GM10248 (cell line): Measurements from ENCODE around the gene SMYD3.

ENCODE experiments used
- CTCF ChIA-PET: fragments of 300-600 bp; sonication (Branson Sonifier 250); formaldehyde crosslinking; extraction: SDS; loops from one replicate; lab custom pipeline; 2021; ENCODE audit warnings: antibody characterized with exemption; lab: Yijun Ruan, JAX
- POLR2A ChIA-PET: fragments of 350-650 bp; sonication (Branson Sonifier 250); formaldehyde crosslinking; extraction: SDS; loops from one replicate; lab custom pipeline; 2020; ENCODE audit warnings: antibody characterized with exemption; lab: Yijun Ruan, JAX
- DNase-seq: peaks from one replicate; pipeline ENCODE4 v3.0.0; 2012; ENCODE audit errors: extremely low spot score
- TF ChIP-seq, protein P1 (sequence below): IDR thresholded peaks from 2 replicates; pipeline ENCODE4 v1.5.1; 2012; ENCODE audit warnings: mild to moderate bottlenecking, low read depth; ENCODE audit errors: extremely low read depth, missing control alignments, control extremely low read depth

SMYD3 gene

GRCh38 chr1:246012341-246012740 lies 494.7 kb downstream of the SMYD3 start:
- ChIA-PET CTCF (interaction anchor here (1.1 to 2.2 kb wide), 8 partner anchors 10 to 860 kb away, joined by 3 to 19 read pairs (median 4); no protein-coding TSS in a partner anchor), POLR2A (no interaction called here)
- DNase-seq: peak; percentile 47
- TF ChIP-seq, protein P1, sequence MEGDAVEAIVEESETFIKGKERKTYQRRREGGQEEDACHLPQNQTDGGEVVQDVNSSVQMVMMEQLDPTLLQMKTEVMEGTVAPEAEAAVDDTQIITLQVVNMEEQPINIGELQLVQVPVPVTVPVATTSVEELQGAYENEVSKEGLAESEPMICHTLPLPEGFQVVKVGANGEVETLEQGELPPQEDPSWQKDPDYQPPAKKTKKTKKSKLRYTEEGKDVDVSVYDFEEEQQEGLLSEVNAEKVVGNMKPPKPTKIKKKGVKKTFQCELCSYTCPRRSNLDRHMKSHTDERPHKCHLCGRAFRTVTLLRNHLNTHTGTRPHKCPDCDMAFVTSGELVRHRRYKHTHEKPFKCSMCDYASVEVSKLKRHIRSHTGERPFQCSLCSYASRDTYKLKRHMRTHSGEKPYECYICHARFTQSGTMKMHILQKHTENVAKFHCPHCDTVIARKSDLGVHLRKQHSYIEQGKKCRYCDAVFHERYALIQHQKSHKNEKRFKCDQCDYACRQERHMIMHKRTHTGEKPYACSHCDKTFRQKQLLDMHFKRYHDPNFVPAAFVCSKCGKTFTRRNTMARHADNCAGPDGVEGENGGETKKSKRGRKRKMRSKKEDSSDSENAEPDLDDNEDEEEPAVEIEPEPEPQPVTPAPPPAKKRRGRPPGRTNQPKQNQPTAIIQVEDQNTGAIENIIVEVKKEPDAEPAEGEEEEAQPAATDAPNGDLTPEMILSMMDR: peak; percentile 61

DNA sequence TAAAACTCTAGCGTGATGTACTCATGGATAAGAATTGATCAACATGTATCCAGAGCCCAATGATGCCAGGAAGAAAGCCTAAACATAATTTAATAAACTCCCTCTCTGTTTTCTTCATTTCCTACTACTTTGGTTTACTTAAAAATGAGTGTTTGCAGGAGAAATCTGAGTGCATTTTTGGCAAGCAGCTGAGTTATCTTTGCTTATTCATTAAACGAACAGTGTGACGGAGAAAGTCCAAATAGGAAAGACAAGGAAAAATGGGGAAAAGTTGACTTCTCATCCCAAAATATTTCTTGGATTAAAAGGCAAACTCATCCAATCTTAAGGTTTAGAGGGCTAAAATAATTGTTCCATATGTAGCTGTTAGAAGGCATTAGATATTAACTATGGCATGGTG lies 496.7 kb downstream of the SMYD3 start:
- CTCF ChIA-PET: interaction anchor here (0.8 to 2.2 kb wide), 7 partner anchors 8 to 857 kb away, joined by 3 to 19 read pairs (median 4); no protein-coding TSS in a partner anchor
- POLR2A ChIA-PET: no interaction called here

GRCh38 chr1:246008363-246008831 lies 498.7 kb downstream of the SMYD3 start:
- no peak for DNase-seq
- TF ChIP-seq, protein P1: no peak
- ChIA-PET POLR2A (no interaction called here), CTCF (interaction anchor here (0.9 kb wide), 1 partner anchor 856 kb away, joined by 5 read pairs; no protein-coding TSS in a partner anchor)

More for the DNA sequence above, 496.7 kb downstream of the SMYD3 start:
- DNase-seq: no peak
- TF ChIP-seq, protein P1: no peak

- DNase-seq: no peak
- TF ChIP-seq, protein P1: no peak
- POLR2A ChIA-PET: no interaction called here
- CTCF ChIA-PET: interaction anchor here (0.9 to 4.9 kb wide), 4 partner anchors 117 to 854 kb away, joined by 3 to 64 read pairs (median 6); no protein-coding TSS in a partner anchor
Measured at GRCh38 chr1:246005067-246005466, 502.0 kb downstream of the SMYD3 start.

- no peak for DNase-seq
- TF ChIP-seq, protein P1: no peak
- ChIA-PET CTCF (interaction anchor here (1.3 to 4.9 kb wide), 8 partner anchors 14 to 854 kb away, joined by 3 to 64 read pairs (median 4); no protein-coding TSS in a partner anchor), POLR2A (no interaction called here)
Measured at GRCh38 chr1:246004301-246004700, 502.8 kb downstream of the SMYD3 start.

- TF ChIP-seq, protein P1: no peak
- ChIA-PET CTCF (interaction anchor here (0.7 to 4.9 kb wide), 15 partner anchors 8 to 853 kb away, joined by 3 to 64 read pairs (median 4); no protein-coding TSS in a partner anchor), POLR2A (no interaction called here)
- DNase-seq: no peak
Measured at GRCh38 chr1:246003442-246003730, 503.7 kb downstream of the SMYD3 start.
